H9 (cell line): ENCODE measurements around the gene ABCG8. TPM values are rescaled to one million over a fixed set of nuclear protein-coding genes. Genes with fewer than 3 reads are reported as not detected.

ENCODE experiments used
- DNase-seq: peaks from one replicate; pipeline ENCODE4 v3.0.0-alpha.2; 2017
- H2AFZ ChIP-seq: one replicate; pipeline ENCODE4 v1.6.1; 2013; ENCODE audit warnings: mild to moderate bottlenecking, low read length, control low read depth, moderate library complexity
- H2AK5ac ChIP-seq: 2 replicates; pipeline ENCODE4 v1.6.1; 2013; ENCODE audit warnings: low read length, control low read depth, mixed read lengths; ENCODE audit not compliant: insufficient read length
- H2BK120ac ChIP-seq: one replicate; pipeline ENCODE4 v1.6.1; 2013; ENCODE audit warnings: low read depth, mild to moderate bottlenecking, low read length, control low read depth, inconsistent platforms; ENCODE audit not compliant: poor library complexity, severe bottlenecking
- H2BK12ac ChIP-seq: 2 replicates; pipeline ENCODE4 v1.6.1; 2013; ENCODE audit warnings: low read length, control low read depth, mixed read lengths, low read depth; ENCODE audit not compliant: insufficient read length
- H2BK15ac ChIP-seq: 2 replicates; pipeline ENCODE4 v1.6.1; 2013; ENCODE audit warnings: low read depth, low read length, control low read depth
- H2BK20ac ChIP-seq: one replicate; pipeline ENCODE4 v1.6.1; 2013; ENCODE audit warnings: low read depth, mild to moderate bottlenecking, low read length, control low read depth, inconsistent platforms; ENCODE audit not compliant: poor library complexity, severe bottlenecking
- H2BK5ac ChIP-seq: 2 replicates; pipeline ENCODE4 v1.6.1; 2013; ENCODE audit warnings: low read length, control low read depth, mixed read lengths; ENCODE audit not compliant: insufficient read length
- H3K14ac ChIP-seq: 2 replicates; pipeline ENCODE4 v1.6.1; 2013; ENCODE audit warnings: low read length, control low read depth; ENCODE audit not compliant: insufficient read depth
- H3K18ac ChIP-seq: 2 replicates; pipeline ENCODE4 v1.6.1; 2013; ENCODE audit warnings: low read depth, mild to moderate bottlenecking, mixed read lengths, low read length, control low read depth; ENCODE audit not compliant: insufficient read length
- H3K23ac ChIP-seq: 2 replicates; pipeline ENCODE4 v1.6.1; 2013; ENCODE audit warnings: low read length, control low read depth, mixed read lengths, low read depth; ENCODE audit not compliant: insufficient read length
- H3K23me2 ChIP-seq: 2 replicates; pipeline ENCODE4 v1.6.1; 2013; ENCODE audit warnings: low read depth, mild to moderate bottlenecking, mixed read lengths, low read length, control low read depth; ENCODE audit not compliant: insufficient read length, poor library complexity, severe bottlenecking
- H3K27ac ChIP-seq: 2 replicates; pipeline ENCODE4 v1.5.1; 2013; ENCODE audit warnings: low read length, control low read depth, mixed read lengths, low read depth; ENCODE audit not compliant: insufficient read length
- H3K27me3 ChIP-seq: 2 replicates; pipeline ENCODE4 v1.6.1; 2013; ENCODE audit warnings: low read length, control low read depth, inconsistent platforms; ENCODE audit not compliant: insufficient read depth
- H3K4ac ChIP-seq: 2 replicates; pipeline ENCODE4 v1.6.1; 2013; ENCODE audit warnings: low read depth, mild to moderate bottlenecking, control low read depth, inconsistent platforms, low read length, moderate library complexity
- H3K4me1 ChIP-seq: 2 replicates; pipeline ENCODE4 v1.6.1; 2013; ENCODE audit warnings: low read length, control low read depth, inconsistent platforms; ENCODE audit not compliant: insufficient read depth
- H3K4me2 ChIP-seq: 2 replicates; pipeline ENCODE4 v1.6.1; 2013; ENCODE audit warnings: low read length, control low read depth, mixed read lengths; ENCODE audit not compliant: insufficient read length, insufficient read depth
- H3K56ac ChIP-seq: 2 replicates; pipeline ENCODE4 v1.6.1; 2013; ENCODE audit warnings: low read depth, mild to moderate bottlenecking, mixed read lengths, low read length, control low read depth; ENCODE audit not compliant: insufficient read length
- H3K79me1 ChIP-seq: 2 replicates; pipeline ENCODE4 v1.6.1; 2013; ENCODE audit warnings: low read depth, mild to moderate bottlenecking, moderate library complexity, low read length, control low read depth, inconsistent platforms; ENCODE audit not compliant: insufficient read depth, poor library complexity, severe bottlenecking
- H3K79me2 ChIP-seq: 2 replicates; pipeline ENCODE4 v1.6.1; 2013; ENCODE audit warnings: low read length, control low read depth, inconsistent platforms; ENCODE audit not compliant: insufficient read depth
- H3K9ac ChIP-seq: 2 replicates; pipeline ENCODE4 v1.6.1; 2013; ENCODE audit warnings: low read length, control low read depth, mixed read lengths; ENCODE audit not compliant: insufficient read length; ENCODE audit errors: extremely low read depth
- H3K9me3 ChIP-seq: one replicate; pipeline ENCODE4 v1.6.1; 2013; ENCODE audit warnings: low read depth, low read length, inconsistent platforms; ENCODE audit not compliant: control insufficient read depth
- H3T11ph ChIP-seq: one replicate; pipeline ENCODE4 v1.6.1; 2013; ENCODE audit warnings: mild to moderate bottlenecking, low read length, control low read depth, inconsistent platforms
- H4K20me1 ChIP-seq: one replicate; pipeline ENCODE4 v1.6.1; 2013; ENCODE audit not compliant: control insufficient read depth, insufficient read length, insufficient read depth
- H4K5ac ChIP-seq: 2 replicates; pipeline ENCODE4 v1.6.1; 2013; ENCODE audit warnings: low read depth, mild to moderate bottlenecking, mixed read lengths, low read length, control low read depth; ENCODE audit not compliant: insufficient read length
- H4K8ac ChIP-seq: replicated peaks from 2 replicates; pipeline ENCODE4 v1.6.1; 2013; ENCODE audit warnings: low read length, control low read depth, mixed read lengths, low read depth; ENCODE audit not compliant: insufficient read length
- H4K91ac ChIP-seq: 2 replicates; pipeline ENCODE4 v1.6.1; 2013; ENCODE audit warnings: low read depth, mild to moderate bottlenecking, moderate library complexity, mixed read lengths, low read length, control low read depth; ENCODE audit not compliant: insufficient read length
- H3K27ac Mint-ChIP-seq, 3 experiments: 2 replicates in 2 of 3; 3 replicates in 1 of 3; pipeline ENCODE4 v1.8.0; 2020 to 2021; ENCODE audit warnings: mixed read lengths in 3 of 3, mild to moderate bottlenecking in 1 of 3, moderate library complexity in 1 of 3
- H3K27me3 Mint-ChIP-seq: 2 replicates; pipeline ENCODE4 v1.8.0; 2021; ENCODE audit warnings: low read depth, mild to moderate bottlenecking, moderate library complexity, mixed read lengths
- H3K36me3 Mint-ChIP-seq, 3 experiments: 2 replicates in 2 of 3; 3 replicates in 1 of 3; pipeline ENCODE4 v1.8.0; 2020 to 2021; ENCODE audit warnings: low read depth in 3 of 3, mixed read lengths in 3 of 3; ENCODE audit not compliant: insufficient read depth in 1 of 3
- H3K4me1 Mint-ChIP-seq, 2 experiments: 2 replicates each; pipeline ENCODE4 v1.8.0; 2020; ENCODE audit warnings: mixed read lengths in 2 of 2
- H3K4me3 Mint-ChIP-seq, 2 experiments: 2 replicates in 1 of 2; 3 replicates in 1 of 2; pipeline ENCODE4 v1.8.0; 2020 to 2021; ENCODE audit warnings: mild to moderate bottlenecking in 2 of 2, mixed read lengths in 2 of 2, moderate library complexity in 1 of 2
- H3K9me3 Mint-ChIP-seq, 2 experiments: 2 replicates in 1 of 2; 3 replicates in 1 of 2; pipeline ENCODE4 v1.8.0; 2020; ENCODE audit warnings: mild to moderate bottlenecking in 2 of 2, mixed read lengths in 2 of 2, moderate library complexity in 1 of 2
- WGBS: extraction: QIAGEN DNeasy Blood & Tissue Kit; methylation state at CpG from one replicate; pipeline ENCODE4 v1.1.7; 2013; ENCODE audit warnings: missing lambda C conversion rate, low lambda C conversion rate, mixed read lengths; ENCODE audit not compliant: insufficient read length; ENCODE audit errors: extremely low coverage; 5-methylcytosine and 5-hydroxymethylcytosine counted together
- total RNA-seq: library from RNA; stranded (reverse); gene quantifications from 2 replicates; pipeline ENCODE4 v1.2.1, GENCODE V29; 2021
- TF ChIP-seq, protein P1 (sequence below): fragments of 200-600 bp; sonication (generic); conservative IDR thresholded peaks from 3 replicates; pipeline ENCODE4 v1.8.0; 2021; ENCODE audit warnings: antibody characterized with exemption, mild to moderate bottlenecking

ABCG8 gene
- total RNA-seq, 1 experiment from 2014 or later, result not detected

DNA sequence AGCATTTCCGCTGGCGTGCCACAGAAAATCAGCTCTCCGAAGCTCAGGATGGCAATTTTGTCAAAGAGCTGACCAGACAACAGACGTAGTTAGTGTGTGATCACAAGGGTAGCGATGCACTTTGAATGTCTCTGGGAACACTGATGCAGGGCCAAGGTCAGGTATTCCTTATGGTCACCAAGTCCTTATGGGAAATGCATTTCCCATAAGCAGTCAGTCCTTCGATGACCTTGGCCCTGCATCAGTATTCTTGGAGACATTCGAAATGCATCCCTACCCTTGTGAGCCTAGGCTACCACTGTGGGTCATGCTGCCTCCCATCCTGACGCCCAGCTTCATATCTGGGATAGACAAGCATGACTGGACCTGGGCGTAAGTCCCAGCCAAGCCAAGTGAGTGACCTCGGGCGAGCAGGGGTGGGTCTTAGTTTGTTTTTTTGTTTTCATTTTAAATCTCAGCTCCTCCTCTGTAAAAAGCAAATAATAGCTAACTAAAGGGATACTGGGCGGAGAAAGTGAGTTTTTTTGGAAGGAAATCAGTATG, 13.7 kb upstream of the ABCG8 start:
- no peak overlapping the region for H3K14ac ChIP-seq
- peaks cover 7 to 8% of the 10 kb centered on the region in 2 experiments for H3K4me1 Mint-ChIP-seq
- H2BK120ac ChIP-seq, result no peak overlapping the region
- WGBS, result no CpG with 5 or more reads among the region's 12 CpGs
- no peaks in the 10 kb centered on the region for H3K4me1 ChIP-seq
- H3K4me2 ChIP-seq, result no peak overlapping the region
- no peak overlapping the region for H4K5ac ChIP-seq
- no peak overlapping the region for H3K4me3 Mint-ChIP-seq
- H4K8ac ChIP-seq, result no peak overlapping the region
- H2BK20ac ChIP-seq, result no peak overlapping the region
- no peaks in the 10 kb centered on the region for H3K27me3 ChIP-seq
- H3K23ac ChIP-seq, result no peak overlapping the region
- H3K36me3 Mint-ChIP-seq, result no peaks in the 10 kb centered on the region
- H2AK5ac ChIP-seq, result no peak overlapping the region
- no peak overlapping the region for H3K27ac ChIP-seq
- no peak for DNase-seq
- no peak overlapping the region for H4K91ac ChIP-seq
- no peak overlapping the region for H2BK12ac ChIP-seq
- H3K9me3 ChIP-seq, result no peaks in the 10 kb centered on the region
- H3K79me2 ChIP-seq, result no peaks in the 10 kb centered on the region
- no peak overlapping the region for H3K9ac ChIP-seq
- H2BK5ac ChIP-seq, result no peak overlapping the region
- no peaks in the 10 kb centered on the region for H3K79me1 ChIP-seq
- no peaks in the 10 kb centered on the region for H3K23me2 ChIP-seq
- no peaks in the 10 kb centered on the region for H4K20me1 ChIP-seq
- H3K27ac Mint-ChIP-seq, result no peak overlapping the region
- no peak overlapping the region for H2BK15ac ChIP-seq
- H2AFZ ChIP-seq, result no peak overlapping the region
- no peak overlapping the region for H3K18ac ChIP-seq
- no peak overlapping the region for H3T11ph ChIP-seq
- H3K4ac ChIP-seq, result no peak overlapping the region
- H3K27me3 Mint-ChIP-seq, result no peaks in the 10 kb centered on the region; the same call in none of the 2 replicates
- no peak overlapping the region for H3K56ac ChIP-seq
- H3K9me3 Mint-ChIP-seq, result no peaks in the 10 kb centered on the region
- TF ChIP-seq, protein P1, sequence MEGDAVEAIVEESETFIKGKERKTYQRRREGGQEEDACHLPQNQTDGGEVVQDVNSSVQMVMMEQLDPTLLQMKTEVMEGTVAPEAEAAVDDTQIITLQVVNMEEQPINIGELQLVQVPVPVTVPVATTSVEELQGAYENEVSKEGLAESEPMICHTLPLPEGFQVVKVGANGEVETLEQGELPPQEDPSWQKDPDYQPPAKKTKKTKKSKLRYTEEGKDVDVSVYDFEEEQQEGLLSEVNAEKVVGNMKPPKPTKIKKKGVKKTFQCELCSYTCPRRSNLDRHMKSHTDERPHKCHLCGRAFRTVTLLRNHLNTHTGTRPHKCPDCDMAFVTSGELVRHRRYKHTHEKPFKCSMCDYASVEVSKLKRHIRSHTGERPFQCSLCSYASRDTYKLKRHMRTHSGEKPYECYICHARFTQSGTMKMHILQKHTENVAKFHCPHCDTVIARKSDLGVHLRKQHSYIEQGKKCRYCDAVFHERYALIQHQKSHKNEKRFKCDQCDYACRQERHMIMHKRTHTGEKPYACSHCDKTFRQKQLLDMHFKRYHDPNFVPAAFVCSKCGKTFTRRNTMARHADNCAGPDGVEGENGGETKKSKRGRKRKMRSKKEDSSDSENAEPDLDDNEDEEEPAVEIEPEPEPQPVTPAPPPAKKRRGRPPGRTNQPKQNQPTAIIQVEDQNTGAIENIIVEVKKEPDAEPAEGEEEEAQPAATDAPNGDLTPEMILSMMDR, result no peak
